CD4-positive, alpha-beta T cell treated with Interleukin-21 for 1 hour (primary cell): ENCODE results near the gene FBN1.

Source experiments
- DNase-seq: peaks from one replicate; pipeline ENCODE4 v3.0.0-alpha.2; 2020

The FBN1 gene

GRCh38 chr15:48547286-48547685 lies 98.2 kb downstream of the FBN1 start:
- no peak for DNase-seq

- DNase-seq = no peak
Measured at GRCh38 chr15:48546296-48546695, 99.2 kb downstream of the FBN1 start.

GRCh38 chr15:48544778-48545177 lies 100.7 kb downstream of the FBN1 start:
- DNase-seq = no peak

GRCh38 chr15:48541341-48542278 lies 103.9 kb downstream of the FBN1 start:
- DNase-seq = no peak

GRCh38 chr15:48540756-48541155 lies 104.8 kb downstream of the FBN1 start:
- DNase-seq = no peak

GRCh38 chr15:48538941-48539340 lies 106.6 kb downstream of the FBN1 start:
- DNase-seq = no peak

GRCh38 chr15:48537271-48538113 lies 108.0 kb downstream of the FBN1 start:
- DNase-seq = no peak

- no peak for DNase-seq
Measured at GRCh38 chr15:48536681-48537091, 108.8 kb downstream of the FBN1 start.

- DNase-seq = no peak
Measured at GRCh38 chr15:48533982-48534381, 111.5 kb downstream of the FBN1 start.

GRCh38 chr15:48532946-48533345 lies 112.6 kb downstream of the FBN1 start:
- no peak for DNase-seq

GRCh38 chr15:48530528-48530927 lies 115.0 kb downstream of the FBN1 start:
- no peak for DNase-seq

- no peak for DNase-seq
Measured at GRCh38 chr15:48528921-48529320, 116.6 kb downstream of the FBN1 start.

- DNase-seq = no peak
Measured at GRCh38 chr15:48527517-48527916, 118.0 kb downstream of the FBN1 start.

GRCh38 chr15:48522911-48523310 lies 122.6 kb downstream of the FBN1 start:
- DNase-seq = no peak

GRCh38 chr15:48522123-48522522 lies 123.4 kb downstream of the FBN1 start:
- no peak for DNase-seq

GRCh38 chr15:48520376-48521155 lies 124.9 kb downstream of the FBN1 start:
- DNase-seq = no peak

GRCh38 chr15:48516121-48516520 lies 129.4 kb downstream of the FBN1 start:
- no peak for DNase-seq

GRCh38 chr15:48515500-48515899 lies 130.0 kb downstream of the FBN1 start:
- no peak for DNase-seq

GRCh38 chr15:48514103-48514816 lies 131.2 kb downstream of the FBN1 start:
- DNase-seq = no peak

- no peak for DNase-seq
Measured at GRCh38 chr15:48510976-48511375, 134.5 kb downstream of the FBN1 start.

GRCh38 chr15:48507416-48508065 lies 138.0 kb downstream of the FBN1 start:
- peak; percentile 19 for DNase-seq

- no peak for DNase-seq
Measured at GRCh38 chr15:48505067-48505466, 140.4 kb downstream of the FBN1 start.
